ENCODE results near the gene USHBP1. TPM values are rescaled to one million over a fixed set of nuclear protein-coding genes. Genes with fewer than 3 reads are reported as not detected.

Gene USHBP1
- total and polyA plus RNA-seq, 2 of the 13 experiments (the other 11 are each of a cell fraction or from before 2014, with no cell fraction given) = 0.15 to 1.5 TPM

- no peak for TF ChIP-seq ZNF281 (CRISPR knock-in tag; IDR thresholded peaks at IDR 0.05; ENCODE audit: borderline replicate concordance)
- no peak for TF ChIP-seq HOXA5 (CRISPR knock-in tag; IDR thresholded peaks at IDR 0.05)
- TF ChIP-seq ZNF816 (CRISPR knock-in tag; IDR thresholded peaks at IDR 0.05; ENCODE audit: borderline replicate concordance) = peak; percentile 34; the same call in 1 of the 2 replicates
- TF ChIP-seq PCBP1 (IDR thresholded peaks at IDR 0.05; ENCODE audit: borderline replicate concordance, low read depth, low read length) = 0 out of 2 replicates have a peak, but pooled peaks have one; percentile 49
- TF ChIP-seq POLR2G (IDR thresholded peaks at IDR 0.05; ENCODE audit: low read depth, low read length) = 0 out of 2 replicates have a peak, but pooled peaks have one; percentile 39
- no peak for TF ChIP-seq ZBED4 (CRISPR knock-in tag; IDR thresholded peaks at IDR 0.05; ENCODE audit: borderline replicate concordance)
- peak; percentile 17; the same call in 1 of the 2 replicates for TF ChIP-seq ZBTB7B (CRISPR knock-in tag; IDR thresholded peaks at IDR 0.05)
- peak; percentile 38 for TF ChIP-seq HDAC1 (CRISPR knock-in tag; IDR thresholded peaks at IDR 0.05)
- 0 out of 2 replicates have a peak, but pooled peaks have one; percentile 14 for TF ChIP-seq NRL (CRISPR knock-in tag; IDR thresholded peaks at IDR 0.05; ENCODE audit: borderline replicate concordance)
- 0 out of 2 replicates have a peak, but pooled peaks have one; percentile 31 for TF ChIP-seq ZNF564 (CRISPR knock-in tag; IDR thresholded peaks at IDR 0.05)
- no peak for TF ChIP-seq ZNF652 (CRISPR knock-in tag; IDR thresholded peaks at IDR 0.05; ENCODE audit: borderline replicate concordance, low read depth)
- peak; percentile 37; the same call in 1 of the 2 replicates for TF ChIP-seq ZNF263 (CRISPR knock-in tag; IDR thresholded peaks at IDR 0.05)
- TF ChIP-seq ATF7-NPFF (CRISPR knock-in tag; IDR thresholded peaks at IDR 0.05; ENCODE audit: low read depth) = no peak; the same call in 1 of the 2 replicates
- peak; percentile 93 for TF ChIP-seq ZMYM3 (CRISPR knock-in tag; IDR thresholded peaks at IDR 0.05)
- TF ChIP-seq AKAP8 (CRISPR knock-in tag; IDR thresholded peaks at IDR 0.05) = peak; percentile 13; the same call in 1 of the 2 replicates
- TF ChIP-seq ZNF782 (CRISPR knock-in tag; IDR thresholded peaks at IDR 0.05; ENCODE audit: borderline replicate concordance) = 0 out of 2 replicates have a peak, but pooled peaks have one; percentile 24
- TF ChIP-seq ZNF362 (CRISPR knock-in tag; IDR thresholded peaks at IDR 0.05; ENCODE audit: borderline replicate concordance) = 0 out of 2 replicates have a peak, but pooled peaks have one; percentile 20
- TF ChIP-seq SIX4 (CRISPR knock-in tag; IDR thresholded peaks at IDR 0.05) = no peak
- no peak for TF ChIP-seq SMC3 (IDR thresholded peaks at IDR 0.05; ENCODE audit: low read length)
Measured at GRCh38 chr19:17244618-17245534, 19.7 kb downstream of the USHBP1 start (continued).

Data from HepG2 (cell line).